Upper lobe of left lung (tissue), 6 donors: ENCODE results near the gene TERT. TPM values are rescaled to one million over a fixed set of nuclear protein-coding genes. Genes with fewer than 3 reads are reported as not detected.

ENCODE experiments used
- ATAC-seq, 2 donors: fragments of 200-7000 bp; cut with Tn5 transposase; one replicate each; pipeline ENCODE4 v1.9.1; 2022; ENCODE audit warnings: mild to moderate bottlenecking in 2 of 2, moderate library complexity in 2 of 2; ENCODE audit not compliant: low FRiP score in 2 of 2
- DNase-seq, 2 donors: peaks; one replicate each; pipeline ENCODE4 v3.0.0-alpha.2; 2019 to 2020
- H3K27ac ChIP-seq, 4 donors: fragments of 200-600 bp; sonication (generic); one replicate each; pipeline ENCODE4 v1.5.1; 2016 to 2019
- H3K27me3 ChIP-seq, 4 donors: fragments of 200-600 bp; sonication (generic); one replicate each; pipeline ENCODE4 v1.5.1; 2017 to 2019
- H3K36me3 ChIP-seq, 4 donors: fragments of 200-600 bp; sonication (generic); one replicate each; pipeline ENCODE4 v1.5.1; 2016 to 2019
- H3K4me1 ChIP-seq, 4 donors: fragments of 200-600 bp; sonication (generic); one replicate each; pipeline ENCODE4 v1.5.1; 2018 to 2019
- H3K4me3 ChIP-seq, 4 donors: fragments of 200-600 bp; sonication (generic); one replicate each; pipeline ENCODE4 v1.5.1; 2017 to 2019; ENCODE audit warnings: mild to moderate bottlenecking in 2 of 4, moderate library complexity in 1 of 4
- H3K9me3 ChIP-seq, 4 donors: fragments of 200-600 bp; sonication (generic); one replicate each; pipeline ENCODE4 v1.5.1; 2018 to 2019
- CTCF ChIP-seq, 6 experiments: fragments of 450-650 bp in 4 of 6; fragments of 200-600 bp in 2 of 6; sonication (generic) in 2 of 6; IDR thresholded peaks; one replicate each; pipeline ENCODE4 v1.5.1; 2016 to 2019; ENCODE audit warnings: antibody characterized with exemption in 6 of 6
- EP300 ChIP-seq, 4 donors: sonication (generic); formaldehyde crosslinking; IDR thresholded peaks; one replicate each; pipeline ENCODE4 v1.5.1; 2017; ENCODE audit warnings: antibody characterized with exemption in 4 of 4, control low read depth in 2 of 4
- POLR2A ChIP-seq, 4 donors: fragments of 450-650 bp; IDR thresholded peaks; one replicate each; pipeline ENCODE4 v1.5.1; 2016 to 2017; ENCODE audit warnings: antibody characterized with exemption in 4 of 4, mild to moderate bottlenecking in 2 of 4
- POLR2AphosphoS5 ChIP-seq, 2 donors: sonication (generic); formaldehyde crosslinking; IDR thresholded peaks; one replicate each; pipeline ENCODE4 v1.5.1; 2017; ENCODE audit warnings: antibody characterized with exemption in 2 of 2
- WGBS, 2 donors: methylation state at CpG; one replicate each; pipeline ENCODE4 v1.1.5; 2017 to 2018; 5-methylcytosine and 5-hydroxymethylcytosine counted together
- total RNA-seq, 6 donors: library from RNA; depleted of rRNA in 4 of 6; stranded (reverse); fragments of >200 nt in 4 of 6; gene quantifications; one replicate each; pipeline versions ENCODE4 v1.1.0 to v1.2.1, GENCODE V29; 2016 to 2021
- donor health status: DM: no; HTN: no; CAD: no; lungs with moderate emphysema.
- donor health status: DM: no; HTN: yes; CAD: no; lungs with severe emphysema.

TERT gene
- total RNA-seq, 6 donors from 2014 or later: 0.06 to 0.07 TPM; not detected in 4

GRCh38 chr5:1322955-1323802 is 28.3 kb upstream of the TERT start:
- TF ChIP-seq CTCF (IDR thresholded peaks at IDR 0.05) (no peak), POLR2AphosphoS5 (IDR thresholded peaks at IDR 0.05) (no peak)
- ATAC-seq: no peak
- peak in 1 of 2 donors; percentile 65 for DNase-seq
- no peaks in the 10 kb centered on the region for H3K27me3 ChIP-seq
- H3K36me3 ChIP-seq: peaks cover 29 to 85% (median 78%) of the 10 kb centered on the region in 4 donors
- no peak overlapping the region for H3K4me3 ChIP-seq
- H3K9me3 ChIP-seq: no peaks in the 10 kb centered on the region
- WGBS, 2 donors: 92 to 100% methylated on average over 3 to 18 of the region's 24 CpGs
- H3K27ac ChIP-seq: no peak overlapping the region
- H3K4me1 ChIP-seq: peaks cover 0 to under 1% (median 0%) of the 10 kb centered on the region in 4 donors

- H3K4me3 ChIP-seq: no peak overlapping the region
- no peaks in the 10 kb centered on the region for H3K4me1 ChIP-seq
- no peak overlapping the region for H3K27ac ChIP-seq
- WGBS, 2 donors: 86 to 93% methylated on average over 6 to 22 of the region's 22 CpGs
- peaks cover 29 to 94% (median 85%) of the 10 kb centered on the region in 4 donors for H3K36me3 ChIP-seq
- TF ChIP-seq EP300 (IDR thresholded peaks at IDR 0.05) (no peak), POLR2AphosphoS5 (IDR thresholded peaks at IDR 0.05) (no peak), CTCF (IDR thresholded peaks at IDR 0.05) (no peak), POLR2A (IDR thresholded peaks at IDR 0.05) (no peak)
- DNase-seq (peak in 1 of 2 donors; percentile 62), ATAC-seq (no peak)
- H3K9me3 ChIP-seq: no peaks in the 10 kb centered on the region
- no peaks in the 10 kb centered on the region for H3K27me3 ChIP-seq
Measured at GRCh38 chr5:1322036-1322900, 27.4 kb upstream of the TERT start.

GRCh38 chr5:1321576-1321975 is 26.7 kb upstream of the TERT start:
- no peaks in the 10 kb centered on the region for H3K27me3 ChIP-seq
- WGBS, 2 donors: 92 to 95% methylated on average over 16 of the region's 16 CpGs
- ATAC-seq: no peak

More at GRCh38 chr5:1321576-1321975, 26.7 kb upstream of the TERT start:
- Histone ChIP-seq H3K9me3 (no peaks in the 10 kb centered on the region), H3K4me1 (peaks cover 0 to 4% (median 2%) of the 10 kb centered on the region in 4 donors), H3K36me3 (peaks cover 29 to 97% (median 85%) of the 10 kb centered on the region in 4 donors), H3K27ac (no peak overlapping the region), H3K4me3 (no peak overlapping the region)
- TF ChIP-seq POLR2AphosphoS5 (IDR thresholded peaks at IDR 0.05) (no peak), CTCF (IDR thresholded peaks at IDR 0.05) (no peak), POLR2A (IDR thresholded peaks at IDR 0.05) (no peak), EP300 (IDR thresholded peaks at IDR 0.05) (no peak)
- peak in 1 of 2 donors; percentile 79 for DNase-seq
